GM21515 (cell line): Measurements from ENCODE around the gene SKOR2.
A peak's percentile ranks its signal among the peaks of the same experiment; 100 is the strongest.
"Not testable (repeated sequence)": the region's sequence is repeated elsewhere in the genome, so short reads cannot be mapped to it uniquely, and the experiment has no call there.

Source experiments
- ATAC-seq: cut with Tn5 transposase; IDR thresholded peaks from one replicate; pipeline ENCODE4 v1.9.1; 2021; ENCODE audit not compliant: unreplicated experiment

The SKOR2 gene

DNA sequence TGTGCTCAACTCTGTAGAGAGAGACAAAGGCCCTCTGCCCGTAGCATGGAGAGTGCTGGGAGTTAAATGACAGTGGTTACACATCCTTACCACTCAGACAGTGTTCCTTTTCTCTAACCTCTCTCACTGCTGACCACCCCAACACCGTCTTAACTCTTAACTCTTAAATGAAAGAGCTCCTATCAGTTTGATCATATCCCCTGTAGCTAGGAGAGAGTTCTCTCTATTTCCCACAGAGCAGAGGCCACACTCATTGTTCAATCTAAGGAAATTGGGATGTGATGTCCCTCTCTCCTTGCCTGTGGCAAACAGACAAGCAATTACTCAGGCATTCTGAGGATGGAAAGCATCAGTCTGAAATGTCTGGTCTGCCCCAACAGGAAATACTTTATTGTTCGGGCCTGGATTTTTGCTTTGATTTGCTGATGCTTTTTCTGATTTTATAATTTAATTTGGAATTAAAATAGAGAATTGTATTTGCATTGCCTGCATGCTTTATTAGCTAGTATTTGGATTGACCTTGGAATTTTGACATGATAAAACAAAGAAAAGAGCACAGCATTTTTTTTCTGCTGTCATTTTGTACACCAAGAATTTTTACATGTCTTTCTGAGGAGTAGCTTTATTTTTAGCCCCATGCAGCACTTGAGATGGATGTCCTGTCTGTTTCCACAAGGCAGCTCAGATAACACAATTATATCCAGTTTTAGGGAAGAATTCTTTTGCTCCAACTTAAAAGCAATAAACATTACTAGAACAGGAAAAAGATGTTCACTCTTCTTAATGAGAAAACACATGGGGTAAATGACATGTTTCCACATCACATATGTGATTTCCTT lies 47.6 kb downstream of the SKOR2 start:
- ATAC-seq: no peak

DNA sequence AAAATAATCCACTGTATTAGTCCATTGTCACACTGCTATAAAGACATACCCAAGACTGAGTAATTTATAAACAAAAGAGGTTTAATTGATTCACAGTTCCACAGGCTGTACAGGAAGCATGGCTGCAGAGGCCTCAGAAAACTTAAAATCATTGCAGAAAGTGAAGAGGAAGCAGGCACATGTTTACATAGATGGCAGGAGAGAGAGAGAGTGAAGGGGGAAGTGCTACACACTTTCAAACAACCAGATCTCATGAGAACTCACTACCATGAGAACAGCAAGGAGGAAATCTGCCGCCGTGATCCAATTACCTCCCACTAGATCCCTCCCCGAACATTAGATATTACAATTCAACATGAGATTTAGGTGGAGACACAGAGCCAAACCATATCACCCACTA lies 55.5 kb downstream of the SKOR2 start:
- not testable (repeated sequence) for ATAC-seq

DNA sequence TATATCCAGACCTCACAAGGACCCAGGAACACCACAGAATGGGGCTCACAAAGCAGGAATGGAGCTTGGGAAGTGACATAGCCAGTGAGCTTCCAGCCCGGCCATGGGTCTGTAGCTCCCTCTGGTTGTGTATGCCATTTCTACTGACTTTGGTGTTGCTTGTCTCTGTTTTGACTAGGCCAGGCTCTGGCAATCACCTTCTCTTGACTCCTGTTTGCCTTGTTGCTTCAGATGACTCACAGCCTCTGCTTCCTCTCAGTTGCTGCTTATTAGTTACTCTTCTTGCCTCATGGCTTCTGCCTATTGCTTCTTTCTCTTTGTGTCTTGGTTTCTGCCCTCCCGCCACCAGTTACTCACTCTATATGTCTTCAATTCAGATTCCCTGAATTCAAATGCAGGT lies 59.5 kb downstream of the SKOR2 start:
- no peak for ATAC-seq

DNA sequence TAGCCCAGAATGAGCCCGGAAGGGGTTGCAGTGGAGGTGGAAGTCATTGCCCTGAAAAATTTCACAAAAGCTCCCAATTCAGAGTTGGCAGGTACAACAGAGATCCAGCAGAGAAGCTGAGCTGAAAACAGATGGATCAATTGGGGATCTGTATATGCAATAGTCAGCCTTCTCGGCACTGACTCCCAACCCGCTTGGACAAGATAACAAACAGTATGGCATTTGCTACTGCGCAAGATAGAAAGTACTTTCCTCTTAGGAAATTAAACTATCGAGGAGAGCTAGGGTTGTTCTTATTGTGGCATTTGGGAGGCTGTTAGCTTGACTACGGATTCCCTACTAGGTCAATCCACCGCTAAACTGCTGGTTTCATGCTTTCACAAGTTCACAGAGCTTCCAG lies 63.7 kb downstream of the SKOR2 start:
- ATAC-seq: no peak

GRCh38 chr18:47184419-47185050 lies 66.9 kb downstream of the SKOR2 start:
- no peak for ATAC-seq

GRCh38 chr18:47182156-47182555 lies 69.3 kb downstream of the SKOR2 start:
- not testable (repeated sequence) for ATAC-seq

DNA sequence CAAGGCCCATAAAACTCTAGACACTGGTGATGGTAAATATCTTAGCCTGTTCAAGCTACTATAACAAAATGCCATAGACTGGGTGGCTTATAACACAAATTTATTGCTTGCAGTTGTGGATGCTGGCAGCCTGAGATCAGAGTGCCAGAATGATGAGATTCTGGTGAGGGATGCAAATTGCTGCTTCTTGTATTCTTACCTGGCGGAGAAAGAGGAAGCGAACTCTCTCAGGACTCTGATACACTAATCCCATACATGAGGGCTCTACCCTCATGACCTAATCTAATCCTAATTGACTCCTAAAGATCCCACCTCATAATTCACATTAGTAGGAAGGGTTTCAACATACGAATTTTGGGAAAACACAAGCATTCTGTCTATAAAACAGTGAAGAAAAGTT lies 70.7 kb downstream of the SKOR2 start:
- ATAC-seq: no peak

GRCh38 chr18:47179520-47179919 lies 71.9 kb downstream of the SKOR2 start:
- no peak for ATAC-seq

DNA sequence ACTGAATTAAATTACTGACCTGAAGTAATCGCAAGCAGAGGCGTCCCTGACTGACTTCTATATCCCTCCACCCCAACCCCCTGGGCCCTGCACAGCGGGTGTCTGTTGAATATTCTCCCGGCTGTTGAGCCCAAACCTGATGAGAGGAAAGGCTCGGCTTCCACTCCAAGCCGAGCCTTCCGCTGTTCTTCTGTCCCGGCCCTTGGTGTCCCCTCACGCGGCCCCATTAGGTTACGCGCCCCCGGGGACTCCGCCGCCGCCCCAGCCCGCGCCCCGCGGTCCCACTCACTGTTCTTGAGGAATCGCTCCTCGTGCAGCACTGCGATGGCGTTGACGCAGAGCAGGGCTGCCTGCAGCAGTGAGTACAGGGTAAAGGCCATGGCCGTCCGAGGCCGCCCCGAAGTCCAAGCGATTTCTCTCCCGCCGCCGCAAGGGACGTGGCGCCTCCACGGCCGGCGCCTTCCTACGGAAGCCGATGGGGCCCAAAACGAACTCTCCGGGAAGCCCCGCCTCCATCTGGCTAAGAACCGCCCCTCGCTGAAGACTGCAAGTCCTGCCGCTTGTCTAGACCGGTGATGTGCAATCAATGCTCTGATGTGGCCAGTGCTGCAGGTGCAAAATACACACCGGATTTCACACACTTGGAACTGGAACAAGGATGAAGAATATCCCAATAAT lies 75.4 kb downstream of the SKOR2 start, which contains the start of gene IER3IP1:
IER3IP1 (minus strand) TSS at position 467 of the 678 bp plus-strand sequence; CDS start at position 380, 87 bp downstream.
- peak; percentile 92 for ATAC-seq

DNA sequence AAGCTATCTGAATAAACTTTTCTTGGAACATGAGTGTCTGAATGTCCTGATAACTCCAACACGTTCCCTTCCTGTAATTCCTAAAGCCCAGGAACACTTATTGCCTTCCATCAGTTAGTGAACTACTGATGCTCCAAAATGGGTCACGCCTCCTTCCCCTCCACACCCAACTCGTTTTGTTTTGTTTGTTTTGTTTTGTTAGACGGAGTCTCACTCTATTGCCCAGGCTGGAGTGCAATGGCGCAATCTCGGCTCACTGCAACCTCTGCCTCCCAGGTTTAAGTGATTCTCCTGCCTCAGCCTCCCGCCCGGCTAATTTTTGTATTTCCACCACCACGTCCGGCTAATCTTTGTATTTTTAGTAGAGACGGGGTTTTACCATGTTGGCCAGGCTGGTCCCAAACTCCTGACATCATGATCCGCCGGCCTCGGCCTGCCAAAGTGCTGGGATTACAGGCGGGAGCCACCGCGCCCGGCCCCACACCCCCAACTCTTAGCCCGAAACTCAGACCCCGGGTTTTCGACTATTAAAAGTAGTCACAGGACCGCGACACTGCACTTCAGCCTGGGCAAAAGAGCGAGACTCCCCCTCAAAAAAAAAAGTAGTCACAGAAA lies 76.1 kb downstream of the SKOR2 start:
- ATAC-seq: peak; percentile 19

DNA sequence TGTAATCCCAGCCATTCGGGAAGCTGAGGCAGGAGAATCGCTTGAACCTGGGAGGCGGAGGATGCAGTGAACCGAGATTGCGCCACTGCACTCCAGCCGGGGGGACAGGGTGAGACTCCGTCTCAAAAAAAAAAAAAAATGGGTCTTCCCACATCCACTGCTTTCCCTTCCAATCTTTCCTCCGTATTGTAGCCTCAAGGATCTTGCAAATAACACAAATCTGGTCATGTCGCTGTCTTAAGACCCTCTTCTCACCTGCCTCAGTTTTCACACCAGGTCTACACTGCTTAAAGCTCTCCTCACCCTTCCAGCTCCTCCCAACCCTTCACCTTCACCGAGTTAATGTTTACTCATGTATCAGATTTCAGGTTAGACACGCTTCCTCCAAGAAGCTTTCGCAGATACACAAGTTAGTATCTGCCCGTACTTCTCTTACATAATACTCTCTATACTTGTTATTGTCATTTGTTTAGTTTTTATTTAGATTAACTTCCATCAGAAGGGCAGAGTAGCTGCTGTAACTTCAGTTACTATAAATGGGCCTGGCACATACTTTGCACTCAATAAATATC lies 76.8 kb downstream of the SKOR2 start:
- no peak for ATAC-seq

DNA sequence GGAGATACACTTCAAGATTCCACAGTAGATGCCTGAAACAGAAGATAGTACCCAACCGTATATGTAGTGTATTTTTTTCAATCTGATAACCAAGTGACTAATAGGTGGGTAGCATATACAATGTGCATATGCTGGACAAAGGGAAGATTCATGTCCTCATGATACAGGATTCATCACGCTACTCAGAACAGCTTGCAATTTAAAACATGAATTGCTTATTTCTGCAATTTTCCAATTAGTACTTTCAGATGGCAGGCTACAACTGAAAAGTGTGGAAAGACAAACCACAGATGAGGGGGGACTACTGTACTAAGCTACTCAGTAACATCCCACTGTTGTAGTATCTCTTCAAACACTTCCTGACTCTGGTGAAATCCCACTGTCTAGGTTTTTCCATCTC lies 79.0 kb downstream of the SKOR2 start:
- no peak for ATAC-seq

DNA sequence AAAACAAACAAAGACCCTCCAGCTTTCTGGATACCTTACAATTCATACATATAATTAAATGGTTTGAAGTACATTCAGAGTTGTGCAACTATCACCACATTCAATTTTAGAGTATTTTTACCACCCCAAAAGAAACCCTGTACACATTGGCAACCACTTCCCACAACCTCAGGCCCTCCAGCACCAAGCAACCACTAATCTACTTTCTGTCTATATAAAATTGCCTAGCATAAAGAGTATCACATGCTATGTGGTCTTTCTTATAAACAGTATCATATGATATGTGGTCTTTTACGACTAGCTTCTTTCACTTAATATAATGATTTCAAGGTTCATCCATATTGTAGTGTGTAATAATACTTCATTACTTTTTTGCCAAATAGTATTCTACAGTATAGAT lies 82.5 kb downstream of the SKOR2 start:
- ATAC-seq: no peak

DNA sequence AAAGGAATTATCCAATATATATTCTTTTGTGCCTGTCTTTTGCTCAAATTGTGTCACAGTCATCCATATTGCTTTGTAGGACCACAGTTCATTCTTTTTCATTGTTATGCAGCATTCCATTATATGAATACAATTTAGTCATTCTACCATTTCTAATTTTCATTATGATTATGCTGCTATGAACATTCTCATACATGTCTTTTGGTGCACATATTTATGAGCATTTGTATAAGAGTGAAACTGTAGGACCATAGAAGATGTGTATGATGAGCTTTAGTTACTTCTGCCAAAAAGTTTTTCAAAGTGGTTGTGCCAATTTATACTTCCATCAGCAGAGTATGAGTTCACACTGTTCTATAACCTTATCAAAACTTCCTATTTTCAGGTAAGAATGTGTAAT lies 83.0 kb downstream of the SKOR2 start:
- no peak for ATAC-seq

- no peak for ATAC-seq
Observed at GRCh38 chr18:47166294-47166693, 85.2 kb downstream of the SKOR2 start.

GRCh38 chr18:47163241-47163640 lies 88.2 kb downstream of the SKOR2 start:
- ATAC-seq: peak; percentile 80

- no peak for ATAC-seq
Observed at GRCh38 chr18:47160256-47160655, 91.2 kb downstream of the SKOR2 start.

DNA sequence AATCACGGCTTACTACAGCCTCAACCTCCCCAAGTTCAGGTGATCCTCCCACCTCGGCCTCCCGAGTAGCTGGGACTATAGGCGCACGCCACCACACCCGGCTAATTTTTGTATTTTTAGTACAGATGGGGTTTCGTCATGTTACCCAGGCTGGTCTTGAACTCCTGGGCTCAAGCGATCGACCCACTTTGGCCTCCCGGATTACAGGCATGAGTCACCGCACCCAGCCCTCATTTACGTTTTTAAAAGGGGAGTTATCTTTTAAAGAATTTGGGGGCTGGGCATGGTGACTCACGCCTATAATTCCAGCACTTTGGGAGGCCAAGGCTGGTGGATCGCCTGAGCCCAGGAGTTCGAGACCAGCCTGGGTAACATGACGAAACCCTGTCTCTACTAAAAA lies 93.1 kb downstream of the SKOR2 start:
- not testable (repeated sequence) for ATAC-seq
